HepG2 (cell line): ENCODE measurements around the gene SLC35F6. TPM values are rescaled to one million over a fixed set of nuclear protein-coding genes. Genes with fewer than 3 reads are reported as not detected.

Source experiments
- CERS6 ChIP-seq: sonication (generic); formaldehyde crosslinking; IDR thresholded peaks from 2 replicates; pipeline ENCODE4 v1.5.0; 2020; ENCODE audit warnings: missing genetic modification reagents
- CREB3 ChIP-seq: sonication (generic); formaldehyde crosslinking; IDR thresholded peaks from 2 replicates; pipeline ENCODE4 v1.5.0; 2020; ENCODE audit warnings: missing genetic modification reagents
- CSRNP2 ChIP-seq: sonication (generic); formaldehyde crosslinking; conservative IDR thresholded peaks from 2 replicates; pipeline ENCODE4 v1.8.0; 2022; ENCODE audit warnings: low read depth, missing genetic modification reagents
- FOXO4 ChIP-seq: sonication (generic); formaldehyde crosslinking; conservative IDR thresholded peaks from 2 replicates; pipeline ENCODE4 v1.8.1; 2023; ENCODE audit warnings: missing genetic modification reagents
- HIVEP1 ChIP-seq: sonication (generic); formaldehyde crosslinking; IDR thresholded peaks from 2 replicates; pipeline ENCODE4 v1.4.0; 2020; ENCODE audit warnings: mild to moderate bottlenecking, missing genetic modification reagents
- ONECUT2 ChIP-seq: sonication (generic); formaldehyde crosslinking; IDR thresholded peaks from 2 replicates; pipeline ENCODE4 v1.4.0; 2020; ENCODE audit warnings: missing genetic modification reagents
- PHB2 ChIP-seq: fragments of 450-650 bp; IDR thresholded peaks from 2 replicates; pipeline ENCODE4 v1.6.1; 2018; ENCODE audit not compliant: partially characterized antibody
- SRSF1 ChIP-seq: fragments of 200-400 bp; formaldehyde crosslinking; optimal IDR thresholded peaks from 2 replicates; pipeline ENCODE3; 2017; ENCODE audit warnings: mild to moderate bottlenecking, low read depth, low read length, moderate library complexity
- THRA ChIP-seq: sonication (generic); formaldehyde crosslinking; IDR thresholded peaks from 2 replicates; pipeline ENCODE4 v1.4.0; 2020; ENCODE audit warnings: missing genetic modification reagents, borderline replicate concordance
- TOE1 ChIP-seq: sonication (generic); formaldehyde crosslinking; IDR thresholded peaks from 2 replicates; pipeline ENCODE4 v1.4.0; 2020; ENCODE audit warnings: mild to moderate bottlenecking, missing genetic modification reagents
- ZBTB4 ChIP-seq: sonication (generic); formaldehyde crosslinking; IDR thresholded peaks from 2 replicates; pipeline ENCODE4 v1.4.0; 2020; ENCODE audit warnings: missing genetic modification reagents, mild to moderate bottlenecking, borderline replicate concordance
- ZBTB44 ChIP-seq: sonication (generic); formaldehyde crosslinking; IDR thresholded peaks from 2 replicates; pipeline ENCODE4 v1.4.0; 2020; ENCODE audit warnings: missing genetic modification reagents
- ZFP62 ChIP-seq: sonication (generic); formaldehyde crosslinking; IDR thresholded peaks from 2 replicates; pipeline ENCODE4 v1.4.0; 2020; ENCODE audit warnings: missing genetic modification reagents
- ZNF576 ChIP-seq: sonication (generic); formaldehyde crosslinking; IDR thresholded peaks from 2 replicates; pipeline ENCODE4 v1.4.0; 2020; ENCODE audit warnings: mild to moderate bottlenecking, missing genetic modification reagents
- ZNF605 ChIP-seq: sonication (generic); formaldehyde crosslinking; IDR thresholded peaks from 2 replicates; pipeline ENCODE4 v1.8.0; 2022; ENCODE audit warnings: mild to moderate bottlenecking, missing genetic modification reagents
- ZNF761 ChIP-seq: sonication (generic); formaldehyde crosslinking; conservative IDR thresholded peaks from 2 replicates; pipeline ENCODE4 v1.4.0; 2020; ENCODE audit warnings: mild to moderate bottlenecking, missing genetic modification reagents
- polyA plus RNA-seq, 8 experiments: library from polyadenylated mRNA; depleted of rRNA in 3 of 8; stranded (reverse) in 7 of 8; unstranded in 1 of 8; fragments of >200 nt; fragmentation: Illumina TruSeq in 4 of 8; extraction: Trizol in 4 of 8; gene quantifications; 2 replicates each; pipeline versions ENCODE4 v1.2.1 to v1.2.3, GENCODE V29; 2011 to 2016; ENCODE audit warnings: low read depth in 4 of 8, missing spikeins in 1 of 8, mixed read lengths in 1 of 8; ENCODE audit not compliant: insufficient read depth in 1 of 8
- total RNA-seq, 5 experiments: library from RNA; depleted of rRNA; stranded (reverse); fragments of >200 nt; fragmentation: Illumina TruSeq; extraction: Trizol; gene quantifications; 2 replicates each; pipeline ENCODE4 v1.2.3, GENCODE V29; 2016; ENCODE audit warnings: low read depth in 1 of 5

Gene SLC35F6
- total and polyA plus RNA-seq, 2 of the 13 experiments (the other 11 are each of a cell fraction or from before 2014, with no cell fraction given) = 15.2 to 21.2 TPM

- TF ChIP-seq ZNF761 (no peak), CREB3 (no peak), SRSF1 (no peak), CSRNP2 (CRISPR knock-in tag) (no peak), HIVEP1 (CRISPR knock-in tag) (no peak), ZNF605 (CRISPR knock-in tag) (no peak), ZBTB44 (CRISPR knock-in tag) (no peak), ZNF576 (no peak), PHB2 (no peak), ZBTB4 (0 out of 2 replicates have a peak, but pooled peaks have one; percentile 47), CERS6 (no peak), ZFP62 (CRISPR knock-in tag) (no peak), FOXO4 (no peak), TOE1 (CRISPR knock-in tag) (no peak), ONECUT2 (CRISPR knock-in tag) (no peak), THRA (peak; percentile 95)
Measured at GRCh38 chr2:26721115-26722032, 42.7 kb upstream of the SLC35F6 start (continued).
